Spleen (tissue), 7 donors: ENCODE measurements around the gene SIRT7.

Experiments
- CTCF ChIP-seq, 11 experiments: fragments of 200-600 bp in 7 of 11; fragments of 450-650 bp in 4 of 11; sonication (generic) in 4 of 11; IDR thresholded peaks in 8 of 11; conservative IDR thresholded peaks in 3 of 11; 1 replicate in 7 of 11; 2 replicates in 4 of 11; pipeline versions ENCODE4 v1.4.0 to v1.8.0; 2016 to 2021; ENCODE audit warnings: antibody characterized with exemption in 11 of 11, inconsistent platforms in 4 of 11, mild to moderate bottlenecking in 1 of 11
- POLR2A ChIP-seq, 3 donors: fragments of 450-650 bp; IDR thresholded peaks; one replicate each; pipeline ENCODE4 v1.5.1; 2017; ENCODE audit warnings: antibody characterized with exemption in 3 of 3, mild to moderate bottlenecking in 1 of 3
- donor health status: DM: no; HTN: no; CAD: no; lungs with moderate emphysema.
- donor health status: DM: no; HTN: no; CAD: no.
- donor health status: DM: no; HTN: no; CAD: no.

- TF ChIP-seq POLR2A (IDR thresholded peaks at IDR 0.05) (no peak), CTCF (IDR thresholded peaks at IDR 0.05 in 8 of 11, conservative IDR thresholded peaks at IDR 0.05 in 3 of 11) (no peak)
Observed at GRCh38 chr17:81931189-81931556, 13.2 kb upstream of the SIRT7 start.
